Measurements from ENCODE around the gene STK33. TPM values are rescaled to one million over a fixed set of nuclear protein-coding genes. Genes with fewer than 3 reads are reported as not detected.

STK33 gene
- total RNA-seq, 1 experiment from 2014 or later: 19.5 TPM

GRCh38 chr11:8359521-8359920 is 234.5 kb downstream of the STK33 start:
- Mint-ChIP-seq H3K4me3 (no peak overlapping the region), H3K4me1 (peaks cover 10 to 31% of the 10 kb centered on the region in 2 experiments), H3K36me3 (ENCODE audit: insufficient read depth in 1 of 3, low read depth in 3 of 3) (no peaks in the 10 kb centered on the region), H3K27me3 (ENCODE audit: low read depth) (no peaks in the 10 kb centered on the region; the same call in none of the 2 replicates), H3K27ac (no peak overlapping the region), H3K9me3 (no peaks in the 10 kb centered on the region)
- Histone ChIP-seq H3K79me2 (ENCODE audit: insufficient read depth, low read length) (no peaks in the 10 kb centered on the region), H2BK20ac (ENCODE audit: low read depth, low read length, poor library complexity, severe bottlenecking) (no peak overlapping the region), H3T11ph (ENCODE audit: low read length) (no peak overlapping the region), H3K9me3 (ENCODE audit: control insufficient read depth, low read depth, low read length) (no peaks in the 10 kb centered on the region), H3K23me2 (ENCODE audit: insufficient read length, low read depth, low read length, poor library complexity, severe bottlenecking) (no peaks in the 10 kb centered on the region), H3K23ac (ENCODE audit: insufficient read length, low read depth, low read length) (no peak overlapping the region), H4K20me1 (ENCODE audit: control insufficient read depth, insufficient read depth, insufficient read length) (no peaks in the 10 kb centered on the region), H3K18ac (ENCODE audit: insufficient read length, low read depth, low read length) (no peak overlapping the region), H4K8ac (replicated peaks; ENCODE audit: insufficient read length, low read depth, low read length) (no peak overlapping the region), H3K4me2 (ENCODE audit: insufficient read depth, insufficient read length, low read length) (no peak overlapping the region), H2AK5ac (ENCODE audit: insufficient read length, low read length) (no peak overlapping the region), H3K27me3 (ENCODE audit: insufficient read depth, low read length) (no peaks in the 10 kb centered on the region), H3K14ac (ENCODE audit: insufficient read depth, low read length) (no peak overlapping the region), H4K91ac (ENCODE audit: insufficient read length, low read depth, low read length) (no peak overlapping the region), H3K4me1 (ENCODE audit: insufficient read depth, low read length) (no peaks in the 10 kb centered on the region), H3K79me1 (ENCODE audit: insufficient read depth, low read depth, low read length, poor library complexity, severe bottlenecking) (no peaks in the 10 kb centered on the region), H2BK12ac (ENCODE audit: insufficient read length, low read depth, low read length) (no peak overlapping the region), H2BK5ac (ENCODE audit: insufficient read length, low read length) (no peak overlapping the region), H2BK15ac (ENCODE audit: low read depth, low read length) (no peak overlapping the region), H3K9ac (ENCODE audit: extremely low read depth, insufficient read length, low read length) (no peak overlapping the region), H2AFZ (ENCODE audit: low read length) (no peak overlapping the region), H3K4ac (ENCODE audit: low read depth, low read length) (no peak overlapping the region), H3K56ac (ENCODE audit: insufficient read length, low read depth, low read length) (no peak overlapping the region), H4K5ac (ENCODE audit: insufficient read length, low read depth, low read length) (no peak overlapping the region), H3K27ac (ENCODE audit: insufficient read length, low read depth, low read length) (no peak overlapping the region), H2BK120ac (ENCODE audit: low read depth, low read length, poor library complexity, severe bottlenecking) (no peak overlapping the region)
- TF ChIP-seq, protein P1, sequence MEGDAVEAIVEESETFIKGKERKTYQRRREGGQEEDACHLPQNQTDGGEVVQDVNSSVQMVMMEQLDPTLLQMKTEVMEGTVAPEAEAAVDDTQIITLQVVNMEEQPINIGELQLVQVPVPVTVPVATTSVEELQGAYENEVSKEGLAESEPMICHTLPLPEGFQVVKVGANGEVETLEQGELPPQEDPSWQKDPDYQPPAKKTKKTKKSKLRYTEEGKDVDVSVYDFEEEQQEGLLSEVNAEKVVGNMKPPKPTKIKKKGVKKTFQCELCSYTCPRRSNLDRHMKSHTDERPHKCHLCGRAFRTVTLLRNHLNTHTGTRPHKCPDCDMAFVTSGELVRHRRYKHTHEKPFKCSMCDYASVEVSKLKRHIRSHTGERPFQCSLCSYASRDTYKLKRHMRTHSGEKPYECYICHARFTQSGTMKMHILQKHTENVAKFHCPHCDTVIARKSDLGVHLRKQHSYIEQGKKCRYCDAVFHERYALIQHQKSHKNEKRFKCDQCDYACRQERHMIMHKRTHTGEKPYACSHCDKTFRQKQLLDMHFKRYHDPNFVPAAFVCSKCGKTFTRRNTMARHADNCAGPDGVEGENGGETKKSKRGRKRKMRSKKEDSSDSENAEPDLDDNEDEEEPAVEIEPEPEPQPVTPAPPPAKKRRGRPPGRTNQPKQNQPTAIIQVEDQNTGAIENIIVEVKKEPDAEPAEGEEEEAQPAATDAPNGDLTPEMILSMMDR (conservative IDR thresholded peaks at IDR 0.05): no peak
- DNase-seq: no peak
- WGBS (ENCODE audit: extremely low coverage, insufficient read length, low lambda C conversion rate): no CpG with 5 or more reads among the region's 6 CpGs

Measured in H9 (cell line).